Ovary (tissue), 3 donors: ENCODE measurements around the gene SPRY4.
"Not testable (repeated sequence)": the region's sequence is repeated elsewhere in the genome, so short reads cannot be mapped to it uniquely, and the experiment has no call there.

Source experiments
- CTCF ChIP-seq, 3 donors: fragments of 450-650 bp in 2 of 3; fragments of 200-600 bp in 1 of 3; IDR thresholded peaks; one replicate each; pipeline versions ENCODE4 v1.5.1 to v1.8.0; 2016 to 2022; ENCODE audit warnings: antibody characterized with exemption in 3 of 3, mild to moderate bottlenecking in 1 of 3
- EP300 ChIP-seq: sonication (generic); formaldehyde crosslinking; IDR thresholded peaks from one replicate; pipeline ENCODE4 v1.6.1; 2017; ENCODE audit warnings: antibody characterized with exemption
- donor health status: DM: no; HTN: no; CAD: no.

- not testable (repeated sequence) for TF ChIP-seq EP300; CTCF (IDR thresholded peaks at IDR 0.05)
Measured at GRCh38 chr5:142333749-142334148, 8.9 kb upstream of the SPRY4 start.
